GM12892 (cell line): Measurements from ENCODE around the gene SHISA6.

Experiments
- POLR2A ChIP-seq: IDR thresholded peaks from 2 replicates; pipeline ENCODE4 v1.6.1; 2011; ENCODE audit warnings: low read depth, low read length, control low read depth
- POLR2AphosphoS5 ChIP-seq: IDR thresholded peaks from 2 replicates; pipeline ENCODE4 v1.6.1; 2011; ENCODE audit warnings: low read depth, low read length, control low read depth

DNA sequence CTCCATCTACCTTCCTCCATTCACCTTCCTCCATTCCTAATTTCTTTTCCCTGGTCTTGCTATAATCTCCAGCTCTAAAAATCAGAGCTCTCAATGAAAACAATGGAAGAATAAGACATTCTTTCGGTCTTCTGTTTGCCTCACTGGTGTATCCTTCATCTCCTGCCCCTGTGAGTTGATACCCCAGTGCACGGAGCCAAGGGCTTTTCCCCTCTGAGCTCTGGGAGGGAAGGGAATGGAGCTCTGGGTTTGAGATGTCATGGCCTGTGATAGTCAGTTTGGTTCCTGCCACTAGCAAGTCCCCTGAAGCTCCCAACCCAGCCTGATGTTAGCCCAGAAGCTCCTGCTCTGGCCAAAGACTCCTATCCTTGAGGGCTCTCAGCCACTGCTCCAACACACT is 320.7 kb downstream of the SHISA6 start:
- TF ChIP-seq POLR2AphosphoS5 (no peak), POLR2A (no peak)
